GM18498 (cell line): ENCODE data around the gene TCF12.

Source experiments
- ATAC-seq: cut with Tn5 transposase; IDR thresholded peaks from one replicate; pipeline ENCODE4 v1.9.1; 2021; ENCODE audit warnings: mild to moderate bottlenecking, moderate library complexity; ENCODE audit not compliant: unreplicated experiment

The TCF12 gene

DNA sequence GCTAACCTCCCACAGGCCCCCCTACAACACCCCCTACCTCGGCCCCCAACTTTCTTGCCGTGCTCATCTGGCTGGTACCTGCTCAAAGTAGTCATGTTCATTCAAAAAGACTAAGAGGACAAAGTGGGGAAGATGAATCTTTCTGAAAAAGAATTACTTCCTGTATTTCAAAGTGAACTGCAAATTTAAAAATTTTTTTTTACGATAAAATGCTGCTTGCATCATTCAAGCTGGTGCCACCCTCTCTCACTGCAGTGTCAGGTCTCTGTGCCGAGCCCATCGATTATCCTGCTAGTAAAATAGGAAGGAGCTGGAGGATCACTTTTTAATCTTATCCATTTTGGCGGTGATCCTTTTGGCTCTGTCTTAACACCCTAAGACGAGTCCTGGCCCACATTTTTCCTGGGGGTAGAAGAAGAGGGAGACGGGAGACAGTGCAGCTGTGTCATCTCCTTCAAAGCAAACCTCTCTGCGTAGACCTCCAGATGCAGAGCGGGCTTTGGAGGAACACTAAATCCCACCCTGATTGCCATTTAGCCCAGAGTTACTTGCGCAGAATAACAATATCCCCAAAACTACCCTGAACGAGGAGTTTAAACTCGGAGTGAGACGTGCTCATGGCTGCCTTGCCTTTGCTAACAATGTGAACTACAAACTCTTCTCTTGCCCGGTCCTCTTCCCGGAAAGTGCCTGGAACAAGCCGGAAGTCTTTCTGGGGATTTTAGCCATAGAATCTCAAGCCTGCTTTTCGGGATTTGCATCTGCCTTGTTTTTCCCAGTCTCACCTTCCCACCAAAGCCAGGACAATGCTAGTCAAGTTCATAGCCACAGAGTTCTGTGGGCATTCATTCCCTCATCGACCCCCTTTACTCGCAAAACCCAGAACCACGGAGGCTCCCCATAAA lies 391.7 kb downstream of the TCF12 start:
- no peak for ATAC-seq

DNA sequence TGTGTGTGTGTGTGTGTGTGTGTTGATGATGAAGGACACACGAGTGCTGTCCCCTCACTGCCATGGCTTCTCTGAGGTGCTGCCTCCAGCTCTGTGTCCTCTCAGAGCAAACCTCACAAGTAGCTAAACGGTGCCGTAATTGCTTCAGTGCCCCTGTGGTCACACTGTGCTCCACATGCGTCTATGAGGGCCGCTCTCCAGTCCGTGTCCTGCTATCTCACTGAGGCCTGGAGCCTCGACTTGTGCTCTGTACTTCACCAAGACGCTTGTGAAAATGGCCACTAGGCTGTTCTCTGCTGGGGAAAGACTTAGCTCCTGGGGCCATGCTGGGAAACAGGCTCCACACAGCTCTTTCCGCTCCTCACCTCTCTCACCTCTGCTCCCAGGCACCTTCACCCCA lies 392.4 kb downstream of the TCF12 start:
- ATAC-seq, result no peak

DNA sequence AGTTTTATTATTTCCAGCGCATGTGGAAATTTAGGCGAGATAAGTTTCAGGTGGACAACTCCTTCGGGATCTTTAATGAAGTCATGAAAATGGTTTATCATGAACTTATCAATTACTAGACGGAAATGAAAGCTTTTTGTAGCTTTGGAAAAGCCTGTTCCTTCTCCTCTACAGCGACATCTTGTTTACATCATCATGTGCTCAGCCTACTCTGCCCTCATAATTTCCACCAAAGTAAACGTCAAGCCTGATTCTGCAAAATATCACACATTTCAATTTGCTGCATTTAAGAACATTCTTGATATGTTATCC lies 393.5 kb downstream of the TCF12 start:
- ATAC-seq, result no peak

DNA sequence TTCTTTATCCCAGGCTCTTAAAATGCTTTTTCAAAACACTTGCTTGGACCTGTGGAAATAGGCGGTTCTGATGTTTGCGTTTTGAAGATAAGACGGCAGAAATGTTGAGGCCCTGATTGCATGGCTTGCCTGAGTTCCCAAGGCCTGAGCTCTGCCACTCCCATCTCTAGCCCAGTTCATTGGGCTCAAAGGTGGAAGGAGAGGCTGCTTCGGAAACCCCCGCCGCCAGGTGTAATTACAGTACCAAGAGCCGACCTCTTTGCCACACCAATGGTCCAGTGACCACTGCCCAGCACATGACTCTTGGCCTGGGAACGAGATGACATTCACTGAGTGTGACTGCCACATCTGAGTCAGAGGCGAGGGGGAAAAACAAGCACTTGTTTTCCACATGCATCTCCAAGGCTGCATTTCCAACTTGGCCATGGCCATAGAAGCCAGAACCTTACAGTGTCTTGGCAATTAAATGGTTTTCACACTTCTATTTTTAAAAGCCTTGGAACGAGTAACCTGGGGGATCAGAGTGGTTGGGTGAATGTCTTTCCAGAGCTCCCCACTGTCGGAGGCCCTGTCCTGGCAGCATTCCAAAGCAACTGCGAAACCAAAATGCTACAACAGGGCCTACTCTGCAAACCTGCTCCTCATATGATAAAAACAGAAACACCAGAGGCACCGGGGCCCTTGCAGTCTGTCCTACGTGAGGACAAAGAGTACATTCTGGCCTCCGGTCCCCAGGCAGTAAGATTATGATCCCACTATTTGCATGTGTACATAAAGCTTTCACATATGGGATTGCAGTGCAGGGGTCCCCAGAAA lies 394.1 kb downstream of the TCF12 start:
- no peak for ATAC-seq

DNA sequence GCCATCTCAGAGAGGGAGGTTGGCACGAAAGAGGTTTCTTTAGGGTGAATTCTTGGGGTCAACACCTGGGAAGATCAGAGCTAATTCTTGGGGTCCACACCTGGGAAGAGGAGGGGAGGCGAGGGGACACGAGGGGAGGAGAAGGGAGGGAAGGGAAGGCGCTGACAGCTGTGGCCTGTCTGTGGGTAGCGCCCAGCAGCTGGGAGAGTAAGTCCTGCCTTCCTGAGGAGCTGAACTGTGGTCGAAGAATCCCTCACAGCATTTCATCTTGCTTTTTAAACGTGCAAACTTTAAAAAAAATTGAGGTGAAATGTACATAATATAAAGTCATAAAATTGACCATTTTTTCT lies 394.7 kb downstream of the TCF12 start:
- ATAC-seq, result no peak

DNA sequence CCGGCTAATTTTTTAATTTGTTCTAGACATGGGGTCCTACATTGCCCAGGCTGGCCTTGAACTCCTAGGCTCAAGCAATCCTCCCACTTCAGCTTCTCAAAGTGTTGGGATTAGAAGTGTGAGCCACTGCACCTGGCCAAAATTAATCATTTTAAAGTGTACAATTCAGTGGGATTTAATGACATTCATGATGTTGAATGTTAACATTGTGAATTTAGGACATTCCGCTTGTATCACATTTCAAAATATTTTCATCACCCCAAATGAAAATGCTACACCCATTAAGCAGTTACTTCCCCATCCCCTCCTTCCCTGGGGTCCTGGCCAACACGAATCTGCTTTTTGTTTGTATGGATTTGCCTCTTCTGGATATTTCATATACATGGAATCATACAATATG lies 395.8 kb downstream of the TCF12 start:
- ATAC-seq, result no peak

DNA sequence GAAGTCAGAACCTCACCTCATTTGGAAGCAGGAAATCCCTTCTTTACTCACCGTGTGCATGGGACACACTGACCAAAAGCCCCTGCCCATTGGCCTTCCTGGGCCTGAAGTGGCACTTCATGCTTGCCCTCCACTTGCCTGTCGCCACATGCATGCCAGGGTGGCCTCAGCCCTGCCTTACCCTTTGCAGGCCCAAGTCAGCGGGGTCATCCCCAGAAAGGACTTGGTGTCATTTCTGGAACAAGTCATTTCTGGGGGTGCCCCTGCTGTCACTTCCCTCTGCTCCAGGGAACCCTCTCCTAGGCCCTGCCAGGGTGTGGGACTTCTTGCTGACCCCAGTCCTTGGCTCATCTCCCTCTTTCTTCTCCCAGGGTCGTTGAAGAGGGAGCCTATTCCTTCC lies 398.0 kb downstream of the TCF12 start:
- no peak for ATAC-seq

DNA sequence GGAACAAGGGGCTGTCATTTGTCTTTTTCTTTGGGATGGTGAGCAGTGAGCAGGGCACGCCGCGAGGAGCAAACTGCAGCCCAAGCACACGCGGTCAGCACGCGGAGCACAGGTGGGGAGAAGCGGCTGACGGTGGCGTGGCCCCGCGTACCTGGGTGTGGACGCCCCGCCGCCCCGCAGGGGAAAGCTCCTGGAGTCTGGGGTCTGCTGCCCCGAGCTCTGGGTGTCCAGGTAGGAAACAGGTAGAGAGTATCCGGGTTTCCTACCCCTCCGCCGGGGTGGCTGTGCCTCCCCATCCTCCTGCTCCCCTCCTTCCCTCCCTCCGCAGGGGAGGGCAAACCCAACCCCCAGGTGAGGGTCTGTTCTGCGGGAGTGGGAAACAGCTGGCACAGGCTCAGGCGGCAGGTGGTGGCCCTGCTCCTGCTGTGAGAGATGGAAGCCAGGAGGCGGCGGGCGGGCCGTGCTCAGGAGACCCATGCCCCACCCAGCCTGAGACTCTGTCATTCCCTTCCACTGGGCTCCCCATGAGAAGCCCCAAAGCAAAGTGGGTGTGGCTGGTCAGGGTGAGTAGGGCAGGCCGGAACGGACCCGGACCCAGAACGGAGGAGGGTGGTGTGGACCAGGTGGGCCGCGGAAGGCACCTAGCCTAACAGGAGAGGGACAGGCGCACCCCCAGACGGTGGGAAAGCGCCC lies 400.9 kb downstream of the TCF12 start:
- no peak for ATAC-seq

DNA sequence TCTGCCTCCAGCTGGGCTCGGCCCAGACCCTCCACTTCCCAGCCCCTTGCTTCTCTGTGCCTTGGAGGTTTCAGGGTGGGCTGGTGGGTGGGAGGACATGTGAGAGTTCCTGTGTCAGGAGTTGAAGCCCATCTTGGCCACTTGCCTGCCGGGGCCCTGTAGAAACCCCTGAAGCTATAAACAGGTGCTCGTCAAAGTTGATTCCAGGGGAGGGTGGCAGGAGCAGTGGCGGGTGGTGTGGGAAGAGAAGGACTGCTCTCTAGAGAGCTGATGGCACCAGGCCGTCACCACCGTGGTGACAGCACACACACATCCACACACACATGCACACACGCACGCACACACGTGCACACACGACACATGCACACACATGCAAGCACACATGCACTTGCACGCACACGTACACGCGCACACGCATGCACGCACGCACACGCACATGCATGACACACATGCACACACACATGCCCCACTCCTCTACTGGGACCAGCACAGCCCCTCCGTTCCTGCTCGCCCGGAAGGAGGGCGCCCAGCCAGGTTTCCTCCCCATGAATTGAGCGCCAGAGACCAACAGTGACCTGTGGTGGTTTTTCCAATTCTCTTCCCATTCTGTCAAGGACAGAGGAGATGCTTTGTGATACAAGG lies 401.6 kb downstream of the TCF12 start:
- no peak for ATAC-seq

DNA sequence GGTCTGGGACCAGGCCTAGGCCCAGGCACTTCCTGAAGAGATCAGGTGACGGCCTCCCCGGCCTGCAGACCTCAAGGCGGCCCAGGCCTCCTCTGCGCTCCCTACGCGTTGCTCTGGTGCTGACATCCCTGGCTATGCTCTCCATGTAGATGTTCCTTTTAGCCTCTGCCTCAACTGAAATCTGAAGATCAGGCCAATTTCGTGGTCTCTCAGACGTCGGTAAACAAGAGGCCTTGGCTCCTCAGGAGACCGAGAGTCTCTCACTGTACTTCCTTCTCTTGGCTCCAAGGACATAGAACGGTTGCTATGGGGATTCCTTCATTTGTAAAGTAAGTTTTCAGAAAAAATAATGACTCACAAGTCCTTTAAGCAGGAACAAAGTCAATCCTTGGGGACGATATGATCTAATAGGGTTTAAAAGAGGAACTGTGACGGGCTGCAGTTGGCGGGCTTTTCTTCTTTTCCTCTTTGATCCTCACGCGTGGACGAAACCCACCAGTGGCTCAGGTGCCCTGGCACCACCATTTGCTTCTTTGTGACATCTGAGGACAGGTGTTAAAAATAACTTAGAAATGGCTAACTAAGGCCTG lies 402.3 kb downstream of the TCF12 start:
- ATAC-seq, result no peak

DNA sequence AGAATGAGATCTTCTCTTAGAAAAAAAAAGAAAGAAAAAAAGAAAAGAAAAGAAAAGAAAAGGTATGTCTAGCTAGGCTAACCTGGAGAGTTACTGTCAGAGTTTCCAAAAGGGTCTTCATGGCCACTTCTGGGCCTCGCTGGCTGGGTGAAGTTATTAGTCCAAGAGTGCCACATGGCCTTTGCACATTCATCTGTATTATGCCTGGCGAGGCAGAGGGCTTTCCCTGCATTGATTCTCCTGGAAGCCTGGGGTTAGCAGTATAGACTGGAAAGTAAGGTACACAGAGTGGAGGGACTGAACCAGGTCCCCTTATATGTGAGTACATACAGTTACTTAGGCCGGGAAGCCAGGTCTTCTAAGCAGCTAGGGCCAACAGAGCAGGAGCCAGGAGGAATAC lies 403.0 kb downstream of the TCF12 start:
- no peak for ATAC-seq

DNA sequence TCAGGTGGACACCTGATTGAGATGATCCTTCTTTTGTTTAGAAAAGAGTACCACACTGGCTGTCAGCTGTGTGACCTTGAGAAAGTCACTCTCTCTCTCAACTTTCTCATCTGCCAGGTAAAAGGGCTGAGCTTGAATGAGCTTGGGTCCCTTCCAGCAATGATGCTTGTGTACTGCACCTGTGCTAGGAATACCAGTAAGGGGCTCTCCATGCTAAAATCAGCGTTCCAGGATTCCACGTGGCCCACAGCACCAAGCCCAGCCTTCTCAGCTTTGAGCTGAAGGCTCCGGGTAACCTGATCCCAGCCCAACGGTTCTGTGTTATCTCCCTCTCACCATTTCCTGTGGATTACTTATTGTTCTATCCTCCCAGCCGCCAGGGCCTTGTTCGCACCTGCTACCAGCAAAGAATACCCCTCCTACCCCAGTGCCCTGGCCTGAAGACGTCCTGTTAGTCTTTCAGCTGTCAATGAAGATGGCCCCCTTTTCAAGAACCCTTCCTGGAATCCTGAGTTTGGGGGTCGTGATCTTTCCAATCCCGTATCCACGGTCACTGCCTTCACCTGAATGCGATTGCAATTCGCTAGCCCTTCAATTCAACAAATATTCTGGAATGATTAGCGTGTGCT lies 403.6 kb downstream of the TCF12 start:
- ATAC-seq, result no peak

DNA sequence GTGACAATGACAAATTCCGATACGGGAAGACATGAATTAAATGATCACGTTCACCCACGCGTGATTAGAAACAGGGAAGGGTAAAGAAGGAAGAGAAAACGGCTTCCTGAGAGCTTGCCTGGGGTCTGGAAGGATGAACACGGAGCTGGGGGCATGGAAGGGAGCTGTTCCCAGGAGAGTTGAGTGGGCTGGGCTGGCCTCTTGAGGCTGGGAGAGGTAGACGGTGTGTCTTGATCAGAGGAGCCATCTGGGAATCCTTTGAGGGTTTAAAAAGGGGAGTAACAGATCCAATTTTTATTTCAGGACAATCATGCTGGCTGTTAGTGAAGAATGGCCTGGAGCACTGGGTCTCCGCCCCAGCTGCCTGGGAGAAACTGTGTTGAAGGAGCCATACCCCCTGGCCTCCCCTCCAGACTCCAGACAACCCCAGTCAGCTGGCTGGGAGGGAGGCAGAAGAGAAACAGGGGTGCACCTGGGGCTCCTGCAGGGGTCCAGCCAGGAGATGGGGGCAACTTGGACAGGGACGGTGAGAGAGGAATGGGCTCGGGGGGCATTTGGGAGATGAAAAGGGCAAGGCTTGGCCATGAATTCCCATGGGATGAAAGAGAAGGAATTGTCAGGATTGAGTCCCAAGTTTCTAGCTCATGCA lies 404.3 kb downstream of the TCF12 start:
- no peak for ATAC-seq

DNA sequence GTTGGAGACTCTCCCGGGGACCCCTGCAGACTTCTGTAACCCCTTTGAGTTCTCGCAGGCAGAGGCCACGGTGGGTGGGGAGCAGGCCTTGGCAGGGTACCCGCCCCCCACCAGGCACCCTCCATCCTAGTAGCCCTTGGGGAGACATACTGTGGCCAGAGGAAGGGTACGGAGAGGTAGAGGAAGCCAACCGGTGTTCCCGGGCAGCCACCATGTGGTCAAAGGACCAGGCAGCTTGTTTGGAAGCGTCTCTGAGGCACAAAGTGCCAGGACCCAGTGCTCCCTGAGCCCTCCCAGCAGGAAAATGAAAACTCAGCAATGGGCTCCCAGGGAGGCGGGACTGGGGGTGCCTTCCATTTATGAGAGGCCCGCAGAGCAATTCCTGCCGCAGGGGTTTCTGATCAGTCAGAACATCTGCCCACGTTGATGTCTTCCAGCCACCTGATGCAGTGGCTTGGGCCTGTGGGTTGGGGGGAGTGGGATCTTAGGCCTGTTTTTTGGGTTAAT lies 404.9 kb downstream of the TCF12 start:
- ATAC-seq, result no peak

DNA sequence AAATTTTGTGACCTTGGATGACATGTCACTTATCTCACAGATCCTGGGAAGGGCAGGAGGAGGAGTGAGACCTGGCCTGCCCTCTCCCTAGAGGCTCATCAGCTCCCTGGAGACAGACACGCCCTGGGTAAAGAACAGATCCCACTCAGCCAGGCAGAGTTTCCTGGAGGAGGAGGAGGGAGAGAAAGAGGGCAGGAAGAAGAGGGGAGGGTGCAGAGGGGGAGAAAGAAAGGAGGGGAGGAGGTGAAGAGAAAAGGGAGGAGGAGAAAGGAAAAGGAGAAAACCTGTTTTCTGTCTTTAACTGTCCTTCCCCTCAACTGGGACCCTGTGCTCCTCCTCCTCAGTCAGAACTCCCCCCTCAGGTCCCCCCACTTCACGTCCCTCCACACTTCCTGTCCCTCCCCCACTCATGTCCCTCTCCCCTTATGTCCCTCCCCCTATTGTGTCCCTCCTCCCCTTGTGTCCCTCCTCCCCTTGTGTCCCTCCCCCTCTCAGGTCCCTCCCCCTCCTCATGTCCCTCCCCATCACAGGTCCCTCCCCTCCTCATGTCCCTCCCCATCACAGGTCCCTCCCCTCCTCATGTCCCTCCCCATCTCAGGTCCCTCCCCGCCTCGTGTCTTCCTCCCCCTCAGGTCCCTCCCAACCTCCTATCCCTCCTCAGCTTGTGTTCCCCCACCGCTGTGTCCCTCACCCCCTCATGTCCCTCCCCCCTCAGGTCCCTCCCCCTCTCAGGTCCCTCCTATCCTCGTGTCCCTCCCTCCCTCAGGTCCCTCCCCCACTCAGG lies 405.6 kb downstream of the TCF12 start:
- ATAC-seq, result no peak

DNA sequence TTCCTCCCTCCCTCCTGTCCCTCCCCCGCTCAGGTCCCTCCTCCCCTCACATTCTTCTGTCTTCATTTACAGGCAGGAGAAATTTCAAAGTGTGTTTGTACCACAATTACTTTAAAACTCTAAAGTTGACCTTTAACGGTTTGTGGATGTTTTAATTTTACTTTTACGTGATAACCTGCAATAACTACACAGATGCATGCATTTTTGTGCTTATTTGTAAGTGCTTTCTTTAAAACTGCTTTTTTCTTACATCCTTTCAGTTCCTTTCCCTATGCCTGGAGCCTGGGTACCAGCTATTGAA lies 406.1 kb downstream of the TCF12 start:
- ATAC-seq, result no peak

DNA sequence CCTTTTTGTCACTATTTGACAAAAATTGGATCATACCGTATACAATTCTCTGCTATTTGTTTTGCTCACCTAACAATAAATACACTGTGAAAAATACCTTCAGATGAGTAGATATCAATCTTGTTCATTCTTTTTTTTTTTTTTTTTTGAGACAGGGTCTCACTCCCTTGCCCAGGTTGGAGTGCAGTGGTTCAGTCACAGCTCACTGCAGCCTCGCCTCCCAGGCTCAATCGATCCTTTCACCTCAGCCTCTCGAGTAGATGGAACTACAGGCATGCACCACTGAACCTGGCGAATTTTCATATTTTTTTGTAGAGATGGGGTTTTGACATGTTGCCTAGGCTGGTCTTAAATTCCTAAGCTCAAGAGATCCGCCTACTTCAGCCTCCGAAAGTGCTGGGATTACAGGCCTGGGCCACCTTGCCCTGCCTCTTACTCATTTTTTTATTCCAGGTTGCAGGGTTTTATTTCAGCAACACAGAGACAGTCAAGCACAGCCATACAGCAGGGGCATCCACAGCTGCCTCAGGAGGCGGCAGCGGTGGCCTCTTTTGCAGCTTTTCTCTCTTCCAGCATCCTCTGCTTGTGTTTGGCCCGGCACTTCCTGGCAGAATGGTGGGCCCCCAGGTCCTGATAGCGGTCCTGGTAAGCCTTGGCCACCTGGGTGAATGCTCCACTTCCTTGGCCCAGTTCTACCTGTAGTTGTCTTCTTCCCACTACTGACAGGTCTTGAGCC lies 406.7 kb downstream of the TCF12 start:
- no peak for ATAC-seq

DNA sequence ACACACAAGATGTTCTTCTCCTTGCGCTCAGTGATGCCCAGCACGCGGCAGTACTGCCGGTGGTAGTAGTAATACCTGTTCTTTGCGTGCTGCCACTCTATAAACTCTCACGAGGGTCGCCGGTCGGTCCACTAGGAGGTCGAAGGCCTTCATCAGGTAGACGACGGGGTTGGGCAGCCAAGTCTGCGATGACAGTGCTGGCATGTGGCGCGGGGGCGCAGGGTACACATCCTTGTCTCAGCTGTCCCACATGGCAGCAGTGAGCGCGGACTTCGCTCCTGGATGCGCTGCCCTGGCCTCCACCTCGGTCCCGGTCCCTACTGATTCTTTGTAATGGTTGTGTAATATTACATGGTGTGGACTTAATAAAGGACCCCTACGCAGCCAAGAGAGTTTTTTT lies 407.8 kb downstream of the TCF12 start:
- ATAC-seq, result no peak
